PC-9 (cell line): Measurements from ENCODE around the gene DDX41. TPM values are rescaled to one million over a fixed set of nuclear protein-coding genes. Genes with fewer than 3 reads are reported as not detected.

Experiments used
- BruUV-seq: library from RNA; stranded (reverse); fragments of 400-500 nt; replicated peaks from 2 replicates; lab custom pipeline; 2021; lab: Mats Ljungman, UMichigan
- CTCF ChIA-PET: fragments of 300-600 bp; sonication (Branson Sonifier 250); formaldehyde crosslinking; loops from one replicate; lab custom pipeline; 2022; ENCODE audit warnings: antibody characterized with exemption; lab: Charles Lee
- POLR2A ChIA-PET: fragments of 300-600 bp; sonication (Branson Sonifier 250); formaldehyde crosslinking; loops from one replicate; lab custom pipeline; 2022; ENCODE audit warnings: antibody characterized with exemption; ENCODE audit not compliant: unreplicated experiment; lab: Charles Lee
- DNase-seq, 2 experiments: peaks; one replicate each; pipeline versions ENCODE4 v3.0.0 to v3.0.0-alpha.2; 2015 to 2022; ENCODE audit warnings: mixed read lengths in 1 of 2
- H2AFZ ChIP-seq: fragments of 200-600 bp; sonication (generic); 2 replicates; pipeline ENCODE4 v1.8.1; 2017; ENCODE audit warnings: antibody characterized with exemption
- H3F3A ChIP-seq: fragments of 200-600 bp; sonication (generic); 2 replicates; pipeline ENCODE4 v1.8.1; 2017; ENCODE audit warnings: antibody characterized with exemption, mild to moderate bottlenecking, low read depth; ENCODE audit not compliant: insufficient read depth
- H3K27ac ChIP-seq: fragments of 200-600 bp; sonication (generic); 2 replicates; pipeline ENCODE4 v1.6.1; 2016; ENCODE audit warnings: mixed run types
- H3K27me3 ChIP-seq: fragments of 200-600 bp; sonication (generic); 2 replicates; pipeline ENCODE4 v1.6.1; 2016; ENCODE audit warnings: low read depth, mixed run types; ENCODE audit not compliant: insufficient read depth
- H3K36me3 ChIP-seq: fragments of 200-600 bp; sonication (generic); 2 replicates; pipeline ENCODE4 v1.6.1; 2016; ENCODE audit warnings: low read depth, mixed run types
- H3K4me1 ChIP-seq: fragments of 200-600 bp; sonication (generic); replicated peaks from 2 replicates; pipeline ENCODE4 v1.6.1; 2016; ENCODE audit warnings: mixed run types; ENCODE audit not compliant: insufficient read depth
- H3K4me2 ChIP-seq: fragments of 200-600 bp; sonication (generic); 2 replicates; pipeline ENCODE4 v1.6.1; 2017; ENCODE audit warnings: mixed run types
- H3K4me3 ChIP-seq: fragments of 200-600 bp; sonication (generic); 2 replicates; pipeline ENCODE4 v1.6.1; 2016; ENCODE audit warnings: mixed run types
- H3K79me2 ChIP-seq: fragments of 200-600 bp; sonication (generic); 2 replicates; pipeline ENCODE4 v1.6.1; 2017; ENCODE audit warnings: low read depth, mixed run types
- H3K9me2 ChIP-seq: fragments of 200-600 bp; sonication (generic); 2 replicates; pipeline ENCODE4 v1.8.1; 2017; ENCODE audit warnings: mild to moderate bottlenecking; ENCODE audit not compliant: insufficient read depth
- H3K9me3 ChIP-seq: fragments of 200-600 bp; sonication (generic); 2 replicates; pipeline ENCODE4 v1.8.1; 2016; ENCODE audit warnings: low read depth; ENCODE audit not compliant: insufficient read depth
- H4K20me1 ChIP-seq: fragments of 200-600 bp; sonication (generic); 2 replicates; pipeline ENCODE4 v1.8.1; 2017; ENCODE audit not compliant: insufficient read depth
- EZH2 ChIP-seq: fragments of 200-600 bp; sonication (generic); IDR thresholded peaks from 2 replicates; pipeline ENCODE4 v1.8.0; 2017; ENCODE audit warnings: antibody characterized with exemption, low read depth
- intact Hi-C: fragments of 100-400 bp; cut with micrococcal nuclease; formaldehyde crosslinking; loops from one replicate; pipeline ENCODE4 v1.10.0; 2022; ENCODE audit not compliant: unreplicated experiment
- total RNA-seq: library from RNA; stranded (reverse); gene quantifications from 2 replicates; pipeline ENCODE4 v1.2.3, GENCODE V29; 2021
- TF ChIP-seq, protein P1 (sequence below): fragments of 200-600 bp; sonication (generic); conservative IDR thresholded peaks from 2 replicates; pipeline ENCODE4 v1.6.1; 2017; ENCODE audit warnings: mixed run types, antibody characterized with exemption, mild to moderate bottlenecking, moderate library complexity

DDX41 gene
- total RNA-seq, 1 experiment from 2014 or later, result 93.1 TPM

- Histone ChIP-seq H3K4me3 (no peak overlapping the region), H3K27ac (no peak overlapping the region), H3K4me2 (no peak overlapping the region), H3K4me1 (peaks cover 22% of the 10 kb centered on the region), H3F3A (peaks cover 27% of the 10 kb centered on the region), H4K20me1 (peaks cover 24% of the 10 kb centered on the region), H3K9me3 (no peaks in the 10 kb centered on the region), H3K79me2 (peaks cover 21% of the 10 kb centered on the region; the same call in 1 of the 2 replicates), H3K36me3 (peaks cover 4% of the 10 kb centered on the region; the same call in 1 of the 2 replicates), H3K27me3 (no peaks in the 10 kb centered on the region), H2AFZ (no peak overlapping the region), H3K9me2 (no peaks in the 10 kb centered on the region)
- DNase-seq, result no peak
- CTCF ChIA-PET, result no interaction called here
- POLR2A ChIA-PET, result interaction anchor here (0.6 kb wide), 1 partner anchor 355 kb away, joined by 10 read pairs; no protein-coding TSS in a partner anchor
- no TSS peak for BruUV-seq
- intact Hi-C loops, result loop anchor here (2.0 kb wide), 2 partner anchors 13 to 27 kb away; partner anchors contain the start of gene PDLIM7
- TF ChIP-seq, protein P1, sequence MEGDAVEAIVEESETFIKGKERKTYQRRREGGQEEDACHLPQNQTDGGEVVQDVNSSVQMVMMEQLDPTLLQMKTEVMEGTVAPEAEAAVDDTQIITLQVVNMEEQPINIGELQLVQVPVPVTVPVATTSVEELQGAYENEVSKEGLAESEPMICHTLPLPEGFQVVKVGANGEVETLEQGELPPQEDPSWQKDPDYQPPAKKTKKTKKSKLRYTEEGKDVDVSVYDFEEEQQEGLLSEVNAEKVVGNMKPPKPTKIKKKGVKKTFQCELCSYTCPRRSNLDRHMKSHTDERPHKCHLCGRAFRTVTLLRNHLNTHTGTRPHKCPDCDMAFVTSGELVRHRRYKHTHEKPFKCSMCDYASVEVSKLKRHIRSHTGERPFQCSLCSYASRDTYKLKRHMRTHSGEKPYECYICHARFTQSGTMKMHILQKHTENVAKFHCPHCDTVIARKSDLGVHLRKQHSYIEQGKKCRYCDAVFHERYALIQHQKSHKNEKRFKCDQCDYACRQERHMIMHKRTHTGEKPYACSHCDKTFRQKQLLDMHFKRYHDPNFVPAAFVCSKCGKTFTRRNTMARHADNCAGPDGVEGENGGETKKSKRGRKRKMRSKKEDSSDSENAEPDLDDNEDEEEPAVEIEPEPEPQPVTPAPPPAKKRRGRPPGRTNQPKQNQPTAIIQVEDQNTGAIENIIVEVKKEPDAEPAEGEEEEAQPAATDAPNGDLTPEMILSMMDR, result no peak
- TF ChIP-seq EZH2, result no peak
These were observed 46.8 kb downstream of the DDX41 start for GRCh38 chr5:177469750-177470525.

- POLR2A ChIA-PET, result interaction anchor here (0.6 kb wide), 1 partner anchor 354 kb away, joined by 10 read pairs; no protein-coding TSS in a partner anchor
- Histone ChIP-seq H2AFZ (no peak overlapping the region), H3K9me2 (no peaks in the 10 kb centered on the region), H3K4me3 (no peak overlapping the region), H3K9me3 (no peaks in the 10 kb centered on the region), H4K20me1 (peaks cover 24% of the 10 kb centered on the region), H3F3A (peaks cover 17% of the 10 kb centered on the region), H3K36me3 (peaks cover 4% of the 10 kb centered on the region; the same call in 1 of the 2 replicates), H3K4me1 (peaks cover 22% of the 10 kb centered on the region), H3K27ac (no peak overlapping the region), H3K27me3 (no peaks in the 10 kb centered on the region), H3K79me2 (peaks cover 21% of the 10 kb centered on the region; the same call in 1 of the 2 replicates), H3K4me2 (no peak overlapping the region)
- intact Hi-C loops, result loop anchor here (2.0 kb wide), 1 partner anchor 28 kb away; the partner anchor contains the start of gene PDLIM7
- peak; percentile 67 to 73 for DNase-seq
- no TSS peak for BruUV-seq
- TF ChIP-seq, protein P1, result no peak
- TF ChIP-seq EZH2, result no peak
- CTCF ChIA-PET, result interaction anchor here (0.6 to 1.0 kb wide), 2 partner anchors 11 to 98 kb away, joined by 3 to 9 read pairs; no protein-coding TSS in a partner anchor
These were observed 47.8 kb downstream of the DDX41 start for GRCh38 chr5:177468685-177469628.

DNA sequence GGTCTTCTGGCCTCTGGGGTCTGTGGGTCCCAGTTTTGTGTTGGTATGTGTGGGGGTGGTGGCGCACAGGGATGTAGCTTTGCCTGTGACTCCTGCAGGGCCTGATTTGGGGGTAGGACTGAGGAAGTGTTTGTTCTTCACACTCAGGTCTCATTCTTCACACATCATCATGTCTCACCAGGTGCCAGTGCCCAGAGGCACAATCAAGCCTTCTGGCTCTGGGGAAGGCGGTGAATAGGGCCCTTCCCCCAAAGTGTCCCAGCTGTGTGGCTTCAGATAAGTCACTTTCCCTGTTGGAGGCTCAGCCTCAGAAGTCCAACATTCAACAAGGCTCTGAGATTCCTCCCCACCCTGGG, 48.5 kb downstream of the DDX41 start:
- Histone ChIP-seq H3K4me1 (peaks cover 22% of the 10 kb centered on the region), H3F3A (peaks cover 20% of the 10 kb centered on the region), H3K79me2 (peaks cover 21% of the 10 kb centered on the region; the same call in 1 of the 2 replicates), H3K27me3 (no peaks in the 10 kb centered on the region), H3K36me3 (peaks cover 4% of the 10 kb centered on the region; the same call in 1 of the 2 replicates), H3K4me2 (no peak overlapping the region), H4K20me1 (peaks cover 24% of the 10 kb centered on the region), H3K9me2 (no peaks in the 10 kb centered on the region), H3K4me3 (no peak overlapping the region), H3K27ac (no peak overlapping the region), H3K9me3 (no peaks in the 10 kb centered on the region), H2AFZ (no peak overlapping the region)
- ChIA-PET CTCF (no interaction called here), POLR2A (no interaction called here)
- BruUV-seq, result no TSS peak
- peak in 1 of 2 experiments; percentile 70 for DNase-seq
- intact Hi-C loops, result loop anchor here (2.0 kb wide), 1 partner anchor 28 kb away; the partner anchor contains the start of gene PDLIM7
- no peak for TF ChIP-seq EZH2
- TF ChIP-seq, protein P1, result no peak
